OCI-LY7 (cell line): ENCODE measurements around the gene SORCS3. TPM values are rescaled to one million over a fixed set of nuclear protein-coding genes. Genes with fewer than 3 reads are reported as not detected.

ENCODE experiments used
- BruUV-seq: library from RNA; stranded (reverse); fragments of 400-500 nt; replicated peaks from 2 replicates; lab custom pipeline; 2021; lab: Mats Ljungman, UMichigan
- CTCF ChIA-PET: fragments of 300-600 bp; sonication (Branson Sonifier 250); formaldehyde crosslinking; loops from one replicate; lab custom pipeline; 2022; ENCODE audit warnings: antibody characterized with exemption; ENCODE audit not compliant: unreplicated experiment; lab: Charles Lee
- POLR2A ChIA-PET: fragments of 300-600 bp; sonication (Branson Sonifier 250); formaldehyde crosslinking; loops from one replicate; lab custom pipeline; 2022; ENCODE audit warnings: antibody characterized with exemption; lab: Charles Lee
- DNase-seq: peaks from one replicate; pipeline ENCODE4 v3.0.0-alpha.2; 2015; ENCODE audit warnings: low spot score
- H2AFZ ChIP-seq: fragments of 200-600 bp; sonication (generic), shearing (Covaris generic); 2 replicates; pipeline ENCODE4 v1.6.1; 2014; ENCODE audit warnings: mild to moderate bottlenecking, antibody characterized with exemption, low read length, moderate library complexity
- H3K27ac ChIP-seq: fragments of 200-600 bp; sonication (generic); 2 replicates; pipeline ENCODE4 v1.5.1; 2014; ENCODE audit warnings: mixed run types, low read depth, mild to moderate bottlenecking, moderate library complexity, low read length, inconsistent platforms; ENCODE audit not compliant: poor library complexity, severe bottlenecking
- H3K36me3 ChIP-seq: fragments of 200-600 bp; sonication (generic); 2 replicates; pipeline ENCODE4 v1.6.1; 2014; ENCODE audit warnings: mild to moderate bottlenecking, antibody characterized with exemption, low read length, moderate library complexity, mixed read lengths; ENCODE audit not compliant: insufficient read depth
- H3K4me1 ChIP-seq: fragments of 200-600 bp; sonication (generic); 2 replicates; pipeline ENCODE4 v1.5.1; 2014; ENCODE audit warnings: mild to moderate bottlenecking, low read length; ENCODE audit not compliant: insufficient read depth, poor library complexity, severe bottlenecking
- H3K4me2 ChIP-seq: fragments of 200-600 bp; sonication (generic); 2 replicates; pipeline ENCODE4 v1.6.1; 2014; ENCODE audit warnings: mild to moderate bottlenecking, low read length
- H3K4me3 ChIP-seq: fragments of 200-600 bp; sonication (generic); 2 replicates; pipeline ENCODE4 v1.5.1; 2014; ENCODE audit warnings: mild to moderate bottlenecking, low read depth, low read length; ENCODE audit not compliant: poor library complexity, severe bottlenecking
- H3K79me2 ChIP-seq: fragments of 200-600 bp; sonication (generic); 2 replicates; pipeline ENCODE4 v1.6.1; 2016; ENCODE audit warnings: low read depth, mild to moderate bottlenecking, low read length, moderate library complexity, mixed read lengths; ENCODE audit not compliant: insufficient read depth
- H3K9me2 ChIP-seq: fragments of 200-600 bp; sonication (generic); 2 replicates; pipeline ENCODE4 v1.6.1; 2016; ENCODE audit warnings: mild to moderate bottlenecking, low read length, mixed read lengths; ENCODE audit not compliant: insufficient read depth
- H3K9me3 ChIP-seq: fragments of 200-600 bp; sonication (generic); 2 replicates; pipeline ENCODE4 v1.6.1; 2014; ENCODE audit warnings: mild to moderate bottlenecking, mixed run types, low read length, mixed read lengths
- H4K20me1 ChIP-seq: fragments of 200-600 bp; sonication (generic); 2 replicates; pipeline ENCODE4 v1.6.1; 2014; ENCODE audit warnings: mild to moderate bottlenecking, antibody characterized with exemption, low read length, moderate library complexity, mixed read lengths; ENCODE audit not compliant: insufficient read depth
- CTCF ChIP-seq: fragments of 200-600 bp; sonication (generic); conservative IDR thresholded peaks from 2 replicates; pipeline ENCODE4 v1.5.1; 2014; ENCODE audit warnings: mild to moderate bottlenecking, antibody characterized with exemption, low read length, moderate library complexity, mixed read lengths
- EZH2phosphoT487 ChIP-seq: fragments of 200-600 bp; sonication (generic); IDR thresholded peaks from 2 replicates; pipeline ENCODE4 v1.6.1; 2018; ENCODE audit warnings: low read depth, borderline replicate concordance, mild to moderate bottlenecking, mixed run types, antibody characterized with exemption, low read length, moderate library complexity, mixed read lengths
- intact Hi-C: fragments of 100-400 bp; cut with micrococcal nuclease; formaldehyde crosslinking; loops from one replicate; pipeline ENCODE4 v1.10.0; 2022; ENCODE audit not compliant: unreplicated experiment
- total RNA-seq, 2 experiments: library from RNA; depleted of rRNA in 1 of 2; stranded (reverse); fragments of >200 nt in 1 of 2; shearing (Covaris generic) in 1 of 2; gene quantifications; 2 replicates each; pipeline ENCODE4 v1.2.3, GENCODE V29; 2014 to 2022

SORCS3 gene
- total RNA-seq, 2 experiments from 2014 or later = not detected

GRCh38 chr10:104613406-104613805 lies 27.7 kb upstream of the SORCS3 start:
- no TSS peak for BruUV-seq
- no peaks in the 10 kb centered on the region for H3K9me2 ChIP-seq
- no peaks in the 10 kb centered on the region for H3K36me3 ChIP-seq
- TF ChIP-seq CTCF = no peak
- no peak for TF ChIP-seq EZH2phosphoT487
- H3K9me3 ChIP-seq = peaks cover 13% of the 10 kb centered on the region; the same call in 1 of the 2 replicates
- no peak overlapping the region for H3K4me2 ChIP-seq
- no peak for DNase-seq
- no peak overlapping the region for H2AFZ ChIP-seq
- no peak overlapping the region for H3K4me3 ChIP-seq
- POLR2A ChIA-PET = no interaction called here
- no peaks in the 10 kb centered on the region for H4K20me1 ChIP-seq
- intact Hi-C loops = no loop called here
- no peaks in the 10 kb centered on the region for H3K4me1 ChIP-seq
- CTCF ChIA-PET = no interaction called here
- no peak overlapping the region for H3K27ac ChIP-seq
- H3K79me2 ChIP-seq = no peaks in the 10 kb centered on the region

GRCh38 chr10:104614245-104614831 lies 26.8 kb upstream of the SORCS3 start:
- no peak overlapping the region for H2AFZ ChIP-seq
- no peak overlapping the region for H3K4me3 ChIP-seq
- no peaks in the 10 kb centered on the region for H3K36me3 ChIP-seq
- no peaks in the 10 kb centered on the region for H3K4me1 ChIP-seq
- H3K27ac ChIP-seq = no peak overlapping the region
- peak; percentile 20 for DNase-seq
- intact Hi-C loops = no loop called here
- no peaks in the 10 kb centered on the region for H3K9me2 ChIP-seq
- ChIA-PET POLR2A (no interaction called here), CTCF (no interaction called here)
- H4K20me1 ChIP-seq = no peaks in the 10 kb centered on the region
- H3K9me3 ChIP-seq = peaks cover 13% of the 10 kb centered on the region; the same call in 1 of the 2 replicates
- no peaks in the 10 kb centered on the region for H3K79me2 ChIP-seq
- BruUV-seq = no TSS peak
- H3K4me2 ChIP-seq = no peak overlapping the region
- TF ChIP-seq EZH2phosphoT487 (no peak), CTCF (peak; percentile 75)

DNA sequence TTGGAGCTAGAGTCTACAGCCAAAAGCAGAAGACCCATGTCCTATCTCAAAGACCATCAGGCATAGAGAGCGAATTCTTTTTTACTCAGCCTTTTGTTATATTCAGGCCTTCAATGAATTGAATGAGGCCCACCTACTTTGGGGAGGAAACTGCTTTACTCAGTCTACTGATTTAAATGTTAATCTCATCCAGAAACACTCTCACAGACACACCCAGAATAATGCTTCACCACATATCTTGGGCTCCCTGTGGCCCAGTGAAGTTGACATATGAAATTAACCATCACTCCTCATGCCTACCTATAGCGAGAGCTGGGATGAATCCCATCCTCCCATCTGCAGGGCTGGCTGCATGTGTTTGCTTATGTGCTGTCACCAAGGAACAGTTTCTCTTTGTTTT lies 26.0 kb upstream of the SORCS3 start:
- peaks cover 10% of the 10 kb centered on the region; the same call in 1 of the 2 replicates for H3K9me3 ChIP-seq
- H3K9me2 ChIP-seq = no peaks in the 10 kb centered on the region
- H3K4me3 ChIP-seq = no peak overlapping the region
- no peaks in the 10 kb centered on the region for H3K4me1 ChIP-seq
- H4K20me1 ChIP-seq = no peaks in the 10 kb centered on the region
- H3K4me2 ChIP-seq = no peak overlapping the region
- no peaks in the 10 kb centered on the region for H3K79me2 ChIP-seq
- intact Hi-C loops = no loop called here
- no peak overlapping the region for H3K27ac ChIP-seq
- POLR2A ChIA-PET = no interaction called here
- no peak overlapping the region for H2AFZ ChIP-seq
- no peak for DNase-seq
- no TSS peak for BruUV-seq
- no peak for TF ChIP-seq EZH2phosphoT487
- TF ChIP-seq CTCF = no peak
- no peaks in the 10 kb centered on the region for H3K36me3 ChIP-seq
- CTCF ChIA-PET = no interaction called here
